HFF-Myc (cell line): Measurements from ENCODE around the gene PDK2.

Source experiments
- DNase-seq: peaks from one replicate; pipeline ENCODE4 v3.0.0-alpha.2; 2011; ENCODE audit warnings: low read depth; ENCODE audit errors: extremely low read depth
- H3K4me3 ChIP-seq: replicated peaks from 2 replicates; pipeline ENCODE4 v1.5.1; 2011; ENCODE audit warnings: low read depth, mild to moderate bottlenecking, control low read depth, low read length
- TF ChIP-seq, protein P1 (sequence below): IDR thresholded peaks from 2 replicates; pipeline ENCODE4 v1.5.1; 2012; ENCODE audit warnings: mild to moderate bottlenecking, low read depth, low read length, control low read depth; ENCODE audit errors: missing control alignments

The PDK2 gene

DNA sequence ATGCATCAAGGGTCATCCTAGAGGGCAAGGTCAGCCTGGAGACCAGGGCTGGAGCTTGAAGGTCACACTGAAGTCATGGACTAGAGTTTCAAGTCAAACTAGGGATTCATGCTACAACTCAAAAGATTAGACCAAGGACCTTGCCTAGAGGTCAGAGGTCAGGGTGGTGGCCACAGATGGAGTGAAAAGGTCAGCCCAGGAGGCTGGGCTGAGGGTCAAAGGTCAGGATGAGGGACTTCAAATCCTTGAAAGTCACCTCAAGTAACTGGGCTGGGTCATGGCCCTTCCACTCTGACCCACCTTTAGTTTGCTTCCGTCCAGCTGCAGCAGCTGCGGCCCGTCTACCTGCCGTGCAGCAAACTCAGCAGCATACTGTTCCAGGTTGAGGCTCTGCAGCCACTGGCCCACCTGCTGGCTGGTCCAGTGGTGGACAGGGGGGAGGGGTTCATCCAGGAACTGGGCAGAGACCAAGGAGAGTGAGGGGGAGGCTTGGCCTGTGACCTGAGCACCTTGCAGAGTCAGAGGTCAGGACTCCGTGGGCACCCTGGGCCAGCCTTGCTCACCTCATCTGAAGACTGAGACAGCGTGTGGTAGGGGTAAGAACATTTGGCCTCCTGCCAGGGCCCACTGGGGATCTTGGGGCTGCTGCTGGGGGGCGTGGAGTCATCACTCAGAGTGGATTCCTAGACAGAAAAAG lies 18.6 kb downstream of the PDK2 start:
- no peak overlapping the region for H3K4me3 ChIP-seq
- DNase-seq, result no peak
- TF ChIP-seq, protein P1, sequence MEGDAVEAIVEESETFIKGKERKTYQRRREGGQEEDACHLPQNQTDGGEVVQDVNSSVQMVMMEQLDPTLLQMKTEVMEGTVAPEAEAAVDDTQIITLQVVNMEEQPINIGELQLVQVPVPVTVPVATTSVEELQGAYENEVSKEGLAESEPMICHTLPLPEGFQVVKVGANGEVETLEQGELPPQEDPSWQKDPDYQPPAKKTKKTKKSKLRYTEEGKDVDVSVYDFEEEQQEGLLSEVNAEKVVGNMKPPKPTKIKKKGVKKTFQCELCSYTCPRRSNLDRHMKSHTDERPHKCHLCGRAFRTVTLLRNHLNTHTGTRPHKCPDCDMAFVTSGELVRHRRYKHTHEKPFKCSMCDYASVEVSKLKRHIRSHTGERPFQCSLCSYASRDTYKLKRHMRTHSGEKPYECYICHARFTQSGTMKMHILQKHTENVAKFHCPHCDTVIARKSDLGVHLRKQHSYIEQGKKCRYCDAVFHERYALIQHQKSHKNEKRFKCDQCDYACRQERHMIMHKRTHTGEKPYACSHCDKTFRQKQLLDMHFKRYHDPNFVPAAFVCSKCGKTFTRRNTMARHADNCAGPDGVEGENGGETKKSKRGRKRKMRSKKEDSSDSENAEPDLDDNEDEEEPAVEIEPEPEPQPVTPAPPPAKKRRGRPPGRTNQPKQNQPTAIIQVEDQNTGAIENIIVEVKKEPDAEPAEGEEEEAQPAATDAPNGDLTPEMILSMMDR, result no peak

DNA sequence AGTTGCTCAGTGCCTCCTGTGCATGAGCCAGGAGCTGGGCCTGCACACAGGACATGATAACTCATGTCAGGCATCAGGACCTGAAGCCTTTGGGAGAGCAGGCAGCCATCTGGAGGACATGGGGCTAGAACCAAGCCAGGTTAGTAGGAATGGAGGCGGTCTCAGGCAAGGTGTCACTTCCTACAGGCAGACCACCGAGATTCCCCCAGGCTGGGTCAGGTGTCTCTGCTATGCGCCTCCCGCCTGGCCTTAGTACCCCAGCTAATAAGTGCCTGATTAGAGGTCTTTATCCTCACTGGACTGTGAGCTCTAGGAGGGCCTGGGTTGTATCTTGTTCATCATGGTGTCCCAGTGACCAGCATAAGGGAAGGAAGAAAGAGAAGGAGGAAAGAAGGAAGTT lies 19.2 kb downstream of the PDK2 start:
- DNase-seq, result no peak
- TF ChIP-seq, protein P1, result no peak
- H3K4me3 ChIP-seq, result no peak overlapping the region

DNA sequence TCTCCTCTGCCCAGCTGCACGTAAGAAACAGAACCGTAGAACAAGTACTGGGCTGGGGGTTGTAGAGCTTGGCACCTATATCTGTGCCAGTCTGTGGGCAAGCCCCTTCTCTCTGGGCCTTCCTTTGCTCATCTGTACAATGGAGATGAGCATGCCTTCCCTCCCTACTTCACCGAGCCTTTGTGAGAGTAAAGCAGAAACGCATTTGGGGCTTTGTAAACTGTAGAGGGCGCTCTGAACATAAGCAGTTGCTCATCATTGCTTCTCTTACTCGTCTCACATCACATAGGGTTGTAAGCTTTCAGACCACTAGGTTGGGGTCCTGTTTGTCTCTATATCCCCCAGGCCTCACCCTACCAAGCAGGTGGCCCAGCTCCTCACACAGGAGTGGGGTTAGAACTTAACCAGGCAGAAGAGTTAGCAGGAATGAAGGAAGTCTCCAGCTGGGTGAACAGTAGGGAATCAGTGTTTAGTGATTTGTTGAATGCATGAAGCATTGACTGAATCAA lies 19.8 kb downstream of the PDK2 start:
- TF ChIP-seq, protein P1, result peak; percentile 73
- no peak for DNase-seq

DNA sequence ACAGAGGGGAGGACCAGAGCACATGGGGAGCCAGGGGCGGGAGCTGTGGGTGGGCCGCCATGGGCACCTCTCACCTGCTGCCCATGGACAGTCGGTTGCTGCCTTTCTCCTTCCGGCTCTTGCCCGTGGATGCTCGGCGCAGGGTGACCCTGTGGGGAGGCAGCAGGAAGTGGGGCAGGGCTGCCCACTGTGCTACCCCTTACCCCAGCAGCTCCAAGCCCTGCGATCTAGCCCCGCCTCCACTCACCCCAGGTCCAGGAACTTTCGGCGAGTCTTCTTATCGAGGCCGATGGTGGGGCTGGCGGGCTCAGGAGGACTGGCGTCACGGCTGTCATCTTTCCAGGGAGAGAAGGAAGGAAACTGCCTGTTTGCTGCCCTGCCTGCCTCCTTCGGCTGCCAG lies 20.6 kb downstream of the PDK2 start:
- H3K4me3 ChIP-seq, result no peak overlapping the region
- no peak for DNase-seq
- TF ChIP-seq, protein P1, result no peak

More for the DNA sequence above, 19.8 kb downstream of the PDK2 start:
- H3K4me3 ChIP-seq, result no peak overlapping the region

DNA sequence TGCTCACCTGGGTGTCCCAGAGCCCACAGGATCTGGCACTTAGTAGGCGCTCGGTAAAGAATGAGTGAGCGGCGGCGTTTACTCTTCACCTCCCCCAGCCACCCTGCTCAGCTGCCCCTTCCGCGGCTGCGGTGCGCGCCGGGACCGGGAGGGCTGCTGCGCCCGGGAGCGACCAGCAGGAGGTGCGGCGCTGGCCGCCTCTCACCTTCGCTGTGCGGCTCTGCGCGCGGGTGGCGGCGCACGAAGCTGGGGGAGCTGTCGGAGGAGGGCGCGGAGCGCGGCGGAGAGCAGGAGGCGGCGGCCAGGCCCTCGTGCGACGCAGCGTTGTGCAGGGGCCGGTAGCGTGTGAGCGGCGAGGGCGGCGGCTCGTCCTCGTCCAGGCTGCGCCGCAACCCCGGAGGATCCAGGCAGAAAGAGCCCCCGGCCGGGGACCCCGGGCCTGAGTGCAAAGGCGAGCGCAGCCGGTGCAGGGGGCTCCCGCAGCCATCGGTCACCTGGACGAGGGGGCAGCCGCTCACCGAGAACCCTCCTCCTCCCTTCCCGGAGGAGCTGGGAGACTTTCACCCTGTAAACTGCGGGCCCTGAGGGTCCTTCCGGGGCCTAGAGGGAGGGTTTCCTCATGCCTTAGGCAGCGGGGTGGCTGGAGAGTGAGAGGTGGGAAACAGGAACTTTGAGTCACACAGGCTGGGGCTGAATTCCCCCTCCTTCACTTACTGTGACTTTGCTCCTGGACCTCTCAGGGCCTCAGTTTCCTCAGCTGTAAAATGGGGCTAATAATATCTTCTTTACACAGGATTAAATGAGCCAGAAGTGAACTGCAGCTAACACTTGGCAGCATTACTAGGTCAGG lies 22.3 kb downstream of the PDK2 start:
- TF ChIP-seq, protein P1, result peak; percentile 63
- H3K4me3 ChIP-seq, result no peak overlapping the region
- DNase-seq, result no peak

DNA sequence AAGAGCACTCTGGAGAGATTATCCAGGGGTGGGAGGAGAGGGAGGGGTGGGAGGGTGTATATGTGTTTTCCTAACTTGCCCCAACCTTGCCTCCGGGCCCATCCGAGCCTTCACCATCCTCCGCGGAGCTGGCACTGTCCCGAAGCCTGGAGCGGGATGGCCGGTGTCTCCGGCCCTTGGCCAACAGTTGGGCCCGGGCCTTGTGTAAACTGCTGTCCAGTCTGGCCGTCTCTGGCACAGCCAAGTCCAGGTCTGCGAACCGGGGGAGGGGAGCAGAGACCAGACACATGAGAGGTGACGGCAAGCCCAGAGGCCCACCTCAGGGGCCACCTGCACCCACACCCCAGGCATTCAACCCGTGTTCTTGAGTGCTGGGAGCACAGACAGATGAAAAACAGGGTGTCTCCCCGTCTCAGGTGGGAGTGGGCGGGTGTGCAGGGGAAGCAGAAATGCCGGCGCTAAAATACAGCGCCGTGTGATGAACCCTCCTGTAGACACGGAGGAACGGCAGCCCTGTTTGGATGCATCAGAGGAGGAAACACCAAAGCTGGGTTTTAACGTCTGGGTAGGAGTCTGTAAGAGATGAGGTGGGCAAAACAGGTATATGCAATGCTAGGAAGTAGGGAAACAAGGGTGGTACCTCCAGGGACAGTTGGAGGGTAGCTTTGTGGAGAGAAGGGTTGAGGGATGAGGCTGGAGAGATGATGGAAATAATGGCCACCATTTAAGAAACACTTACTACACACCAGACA lies 23.1 kb downstream of the PDK2 start:
- TF ChIP-seq, protein P1, result no peak

More for the DNA sequence above, 23.1 kb downstream of the PDK2 start:
- H3K4me3 ChIP-seq, result no peak overlapping the region
- no peak for DNase-seq
